SH-SY5Y (cell line): ENCODE measurements around the gene CACNA1A.

Experiments
- GATA2 ChIP-seq: IDR thresholded peaks from 2 replicates; pipeline ENCODE4 v1.6.1; 2011; ENCODE audit warnings: mild to moderate bottlenecking, low read depth, low read length
- GATA3 ChIP-seq: IDR thresholded peaks from 2 replicates; pipeline ENCODE4 v1.6.1; 2011; ENCODE audit warnings: low read depth, mild to moderate bottlenecking, low read length, moderate library complexity

CACNA1A gene

GRCh38 chr19:13505761-13506470 lies 363 bp downstream of the CACNA1A start:
- TF ChIP-seq GATA2 (no peak), GATA3 (no peak)

GRCh38 chr19:13505164-13505695 lies 1.0 kb downstream of the CACNA1A start:
- TF ChIP-seq GATA2, result no peak
- TF ChIP-seq GATA3, result no peak

GRCh38 chr19:13503570-13504235 lies 2.6 kb downstream of the CACNA1A start:
- TF ChIP-seq GATA2, result no peak
- no peak for TF ChIP-seq GATA3

- TF ChIP-seq GATA2 (no peak), GATA3 (no peak)
Observed at GRCh38 chr19:13502231-13502630, 4.0 kb downstream of the CACNA1A start.

GRCh38 chr19:13499692-13500091 lies 6.6 kb downstream of the CACNA1A start:
- TF ChIP-seq GATA3 (no peak), GATA2 (no peak)

GRCh38 chr19:13493516-13494310 lies 12.6 kb downstream of the CACNA1A start:
- no peak for TF ChIP-seq GATA2
- no peak for TF ChIP-seq GATA3

GRCh38 chr19:13492128-13492527 lies 14.2 kb downstream of the CACNA1A start:
- TF ChIP-seq GATA2, result no peak
- TF ChIP-seq GATA3, result no peak

- TF ChIP-seq GATA2, result no peak
- no peak for TF ChIP-seq GATA3
Observed at GRCh38 chr19:13487985-13488384, 18.3 kb downstream of the CACNA1A start.

GRCh38 chr19:13484166-13484565 lies 22.1 kb downstream of the CACNA1A start:
- TF ChIP-seq GATA2, result no peak
- no peak for TF ChIP-seq GATA3

- TF ChIP-seq GATA2 (no peak), GATA3 (no peak)
Observed at GRCh38 chr19:13483215-13483614, 23.1 kb downstream of the CACNA1A start.

- no peak for TF ChIP-seq GATA3
- no peak for TF ChIP-seq GATA2
Observed at GRCh38 chr19:13478576-13478975, 27.7 kb downstream of the CACNA1A start.

GRCh38 chr19:13476071-13476470 lies 30.2 kb downstream of the CACNA1A start:
- no peak for TF ChIP-seq GATA2
- TF ChIP-seq GATA3, result no peak

GRCh38 chr19:13475044-13475443 lies 31.2 kb downstream of the CACNA1A start:
- no peak for TF ChIP-seq GATA3
- no peak for TF ChIP-seq GATA2

- TF ChIP-seq GATA3, result no peak
- TF ChIP-seq GATA2, result no peak
Observed at GRCh38 chr19:13466697-13467096, 39.6 kb downstream of the CACNA1A start.
